ENCODE measurements around the gene EIF3K. TPM values are rescaled to one million over a fixed set of nuclear protein-coding genes. Genes with fewer than 3 reads are reported as not detected.
"Not testable (repeated sequence)": the region's sequence is repeated elsewhere in the genome, so short reads cannot be mapped to it uniquely, and the experiment has no call there.

Gene EIF3K
- total RNA-seq, 4 donors from 2014 or later, result 333 to 570 (median 446) TPM

DNA sequence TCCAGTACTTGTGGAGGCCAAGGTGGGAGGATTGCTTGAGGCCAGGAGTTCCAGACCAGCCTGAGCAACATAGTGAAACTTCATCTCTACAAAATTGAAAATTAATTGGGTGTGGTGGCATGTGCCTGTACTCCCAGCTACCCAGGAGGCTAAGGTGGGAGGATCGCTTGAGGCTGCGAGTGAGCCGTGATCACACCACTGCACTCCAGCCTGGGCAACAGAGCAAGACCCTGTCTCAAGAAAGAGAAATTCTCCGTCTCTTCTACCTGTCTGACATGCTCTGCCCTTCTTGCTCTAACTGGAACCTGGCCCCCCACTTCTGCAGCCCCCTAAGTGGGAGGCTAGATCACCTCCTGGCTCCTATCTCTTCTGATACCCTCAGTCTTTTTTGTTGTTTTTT is 7.4 kb downstream of the EIF3K start:
- Histone ChIP-seq H3K27me3 (no peaks in the 10 kb centered on the region), H3K9me3 (no peaks in the 10 kb centered on the region), H3K4me1 (no peaks in the 10 kb centered on the region), H3K4me3 (no peak overlapping the region), H3K27ac (replicated peaks in 1 of 4) (no peak overlapping the region), H3K36me3 (peaks cover 84 to 100% (median 98%) of the 10 kb centered on the region in 4 donors)
- no peak for DNase-seq (ENCODE audit: extremely low spot score)
- 95% methylated on average over 4 of the region's 4 CpGs for WGBS
- intact Hi-C loops (cut with DNase I), result loop anchor here (10.0 kb wide), 1 partner anchor 308 kb away; the partner anchor contains the start of genes MRPS12 and SARS2
- TF ChIP-seq POLR2AphosphoS5 (IDR thresholded peaks at IDR 0.05) (no peak), EP300 (IDR thresholded peaks at IDR 0.05) (no peak), POLR2A (IDR thresholded peaks at IDR 0.05; ENCODE audit: low read depth) (no peak)
- TF ChIP-seq, protein P1, sequence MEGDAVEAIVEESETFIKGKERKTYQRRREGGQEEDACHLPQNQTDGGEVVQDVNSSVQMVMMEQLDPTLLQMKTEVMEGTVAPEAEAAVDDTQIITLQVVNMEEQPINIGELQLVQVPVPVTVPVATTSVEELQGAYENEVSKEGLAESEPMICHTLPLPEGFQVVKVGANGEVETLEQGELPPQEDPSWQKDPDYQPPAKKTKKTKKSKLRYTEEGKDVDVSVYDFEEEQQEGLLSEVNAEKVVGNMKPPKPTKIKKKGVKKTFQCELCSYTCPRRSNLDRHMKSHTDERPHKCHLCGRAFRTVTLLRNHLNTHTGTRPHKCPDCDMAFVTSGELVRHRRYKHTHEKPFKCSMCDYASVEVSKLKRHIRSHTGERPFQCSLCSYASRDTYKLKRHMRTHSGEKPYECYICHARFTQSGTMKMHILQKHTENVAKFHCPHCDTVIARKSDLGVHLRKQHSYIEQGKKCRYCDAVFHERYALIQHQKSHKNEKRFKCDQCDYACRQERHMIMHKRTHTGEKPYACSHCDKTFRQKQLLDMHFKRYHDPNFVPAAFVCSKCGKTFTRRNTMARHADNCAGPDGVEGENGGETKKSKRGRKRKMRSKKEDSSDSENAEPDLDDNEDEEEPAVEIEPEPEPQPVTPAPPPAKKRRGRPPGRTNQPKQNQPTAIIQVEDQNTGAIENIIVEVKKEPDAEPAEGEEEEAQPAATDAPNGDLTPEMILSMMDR (IDR thresholded peaks at IDR 0.05), result no peak

DNA sequence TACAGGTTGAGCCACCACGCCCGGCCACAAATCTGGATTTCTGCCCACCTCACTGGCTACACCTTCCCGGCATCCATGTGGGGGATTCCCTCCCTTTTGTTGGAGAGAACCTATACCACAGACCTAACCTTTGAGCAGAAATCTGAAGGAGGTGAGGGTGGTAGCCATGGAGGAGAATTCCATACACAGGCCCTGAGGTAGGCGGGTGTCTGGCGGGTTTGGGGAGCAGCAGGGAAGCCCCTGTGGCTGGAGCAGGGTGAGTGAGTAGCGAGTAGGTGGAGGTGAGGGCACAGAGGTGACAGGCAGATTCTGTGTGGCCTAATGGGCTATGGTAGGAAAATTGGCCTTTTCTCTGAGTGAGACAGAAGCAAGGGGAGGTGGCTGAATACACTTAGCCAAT is 10.6 kb downstream of the EIF3K start:
- H3K4me1 ChIP-seq, result peaks cover under 1 to 9% (median 5%) of the 10 kb centered on the region in 4 donors
- TF ChIP-seq POLR2AphosphoS5 (IDR thresholded peaks at IDR 0.05) (no peak), POLR2A (IDR thresholded peaks at IDR 0.05; ENCODE audit: low read depth) (no peak), EP300 (IDR thresholded peaks at IDR 0.05) (no peak)
- TF ChIP-seq, protein P1 (IDR thresholded peaks at IDR 0.05), result no peak
- H3K36me3 ChIP-seq, result peaks cover 72 to 94% (median 91%) of the 10 kb centered on the region in 4 donors
- H3K27ac ChIP-seq (replicated peaks in 1 of 4), result no peak overlapping the region
- H3K9me3 ChIP-seq, result no peaks in the 10 kb centered on the region
- H3K4me3 ChIP-seq, result no peak overlapping the region
- 99% methylated on average over 6 of the region's 6 CpGs for WGBS
- H3K27me3 ChIP-seq, result no peaks in the 10 kb centered on the region
- no peak for DNase-seq (ENCODE audit: extremely low spot score)
- intact Hi-C loops (cut with DNase I), result loop anchor here (10.0 kb wide), 1 partner anchor 305 kb away; the partner anchor contains the start of genes MRPS12 and SARS2

DNA sequence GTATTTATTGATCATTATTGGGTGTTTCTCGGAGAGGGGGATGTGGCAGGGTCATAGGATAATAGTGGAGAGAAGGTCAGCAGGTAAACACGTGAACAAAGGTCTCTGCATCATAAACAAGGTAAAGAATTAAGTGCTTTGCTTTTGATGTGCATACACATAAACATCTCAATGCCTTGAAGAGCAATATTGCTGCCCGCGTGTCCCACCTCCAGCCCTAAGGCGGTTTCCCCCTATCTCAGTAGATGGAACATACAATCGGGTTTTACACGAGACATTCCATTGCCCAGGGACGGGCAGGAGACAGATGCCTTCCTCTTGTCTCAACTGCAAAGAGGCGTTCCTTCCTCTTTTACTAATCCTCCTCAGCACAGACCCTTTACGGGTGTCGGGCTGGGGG is 12.3 kb downstream of the EIF3K start:
- H3K36me3 ChIP-seq, result peaks cover 54 to 92% (median 88%) of the 10 kb centered on the region in 4 donors
- intact Hi-C loops (cut with DNase I), result loop anchor here (10.0 kb wide), 2 partner anchors 116 to 204 kb away; partner anchors contain the start of gene ECH1

DNA sequence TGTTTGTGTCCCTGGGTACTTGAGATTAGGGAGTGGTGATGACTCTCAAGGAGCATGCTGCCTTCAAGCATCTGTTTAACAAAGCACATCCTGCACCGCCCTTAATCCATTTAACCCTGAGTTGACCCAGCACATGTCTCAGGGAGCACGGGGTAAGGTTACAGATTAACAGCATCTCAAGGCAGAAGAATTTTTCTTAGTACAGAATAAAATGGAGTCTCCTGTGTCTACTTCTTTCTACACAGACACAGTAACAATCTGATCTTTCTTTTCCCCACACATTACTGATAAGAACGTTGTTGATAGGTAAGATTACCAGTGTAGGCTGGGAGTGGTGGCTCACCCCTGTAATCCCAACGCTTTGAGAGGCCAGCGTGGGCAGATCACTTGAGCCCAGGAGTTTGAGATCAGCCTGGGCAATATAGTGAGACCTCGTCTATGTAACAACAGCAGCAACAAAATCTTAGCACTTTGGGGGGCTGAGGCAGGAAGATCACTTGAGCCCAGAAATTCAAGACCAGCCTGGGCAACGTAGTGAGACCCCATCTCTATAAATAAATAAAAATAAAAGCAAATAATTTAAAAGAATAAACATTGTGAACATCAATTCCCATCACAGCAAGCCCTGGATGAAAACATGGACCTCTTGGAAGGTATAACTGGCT is 13.0 kb downstream of the EIF3K start:
- not testable (repeated sequence) for DNase-seq (ENCODE audit: extremely low spot score); H3K27me3 ChIP-seq; H3K27ac ChIP-seq (replicated peaks in 1 of 4); H3K9me3 ChIP-seq; H3K4me3 ChIP-seq
- Histone ChIP-seq H3K4me1 (peaks cover 14 to 26% (median 16%) of the 10 kb centered on the region in 4 donors), H3K36me3 (peaks cover 48 to 91% (median 88%) of the 10 kb centered on the region in 4 donors)
- intact Hi-C loops (cut with DNase I), result loop anchor here (10.0 kb wide), 2 partner anchors 117 to 203 kb away; partner anchors contain the start of gene ECH1
- 69% methylated on average over 7 of the region's 7 CpGs for WGBS

More for the DNA sequence above, 12.3 kb downstream of the EIF3K start:
- peaks cover 9 to 20% (median 13%) of the 10 kb centered on the region in 4 donors for H3K4me1 ChIP-seq
- H3K27ac ChIP-seq (replicated peaks in 1 of 4); DNase-seq (ENCODE audit: extremely low spot score); H3K4me3 ChIP-seq; H3K27me3 ChIP-seq; H3K9me3 ChIP-seq: not testable (repeated sequence)
- 73% methylated on average over 11 of the region's 11 CpGs for WGBS

DNA sequence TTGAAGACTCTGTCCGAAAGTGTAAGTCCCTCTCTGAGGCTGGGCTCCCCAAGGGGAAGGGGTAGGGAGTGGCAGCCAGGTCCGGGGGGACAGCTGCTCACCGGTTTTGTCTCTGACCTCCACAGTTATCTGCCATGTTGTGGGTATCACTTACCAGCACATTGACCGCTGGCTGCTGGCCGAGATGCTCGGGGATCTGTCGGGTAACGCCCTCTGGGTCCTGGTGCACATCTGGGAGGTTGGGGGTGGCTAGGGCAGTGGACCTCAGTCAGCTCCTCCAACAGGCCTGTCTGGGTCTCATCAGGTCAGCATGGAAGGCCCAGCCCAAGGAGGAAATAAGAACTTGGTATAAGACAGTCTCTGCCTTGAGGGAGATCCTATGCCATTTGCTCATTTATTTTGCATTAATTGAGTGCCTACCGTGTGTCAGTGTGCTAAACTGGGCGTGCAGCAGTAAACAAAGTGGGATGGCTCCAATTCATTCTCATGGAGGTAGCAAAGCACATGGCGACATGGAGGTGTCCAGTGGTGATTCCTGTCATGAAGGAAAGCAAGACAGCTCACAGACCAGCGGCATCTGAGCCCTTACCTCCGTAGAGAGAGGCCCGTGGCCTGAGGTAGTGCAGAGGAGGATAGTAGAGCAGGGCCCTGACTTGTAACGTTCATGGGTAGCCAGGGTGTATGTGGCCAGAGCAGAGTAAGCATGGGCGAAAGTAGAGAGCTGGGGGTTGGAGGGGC is 13.7 kb downstream of the EIF3K start:
- intact Hi-C loops (cut with DNase I), result loop anchor here (10.0 kb wide), 2 partner anchors 118 to 202 kb away; partner anchors contain the start of gene ECH1
- DNase-seq (ENCODE audit: extremely low spot score), result no peak
- H3K9me3 ChIP-seq, result no peaks in the 10 kb centered on the region
- H3K27me3 ChIP-seq, result no peaks in the 10 kb centered on the region
- H3K4me3 ChIP-seq, result no peak overlapping the region
- no peak overlapping the region for H3K27ac ChIP-seq (replicated peaks in 1 of 4)
- H3K4me1 ChIP-seq, result peaks cover 14 to 32% (median 23%) of the 10 kb centered on the region in 4 donors
- WGBS, result 88% methylated on average over 15 of the region's 16 CpGs
- TF ChIP-seq, protein P1 (IDR thresholded peaks at IDR 0.05), result no peak
- no peak for TF ChIP-seq POLR2AphosphoS5 (IDR thresholded peaks at IDR 0.05)
- TF ChIP-seq EP300 (IDR thresholded peaks at IDR 0.05), result no peak
- TF ChIP-seq POLR2A (IDR thresholded peaks at IDR 0.05; ENCODE audit: low read depth), result no peak
- peaks cover 41 to 86% (median 82%) of the 10 kb centered on the region in 4 donors for H3K36me3 ChIP-seq

All from esophagus muscularis mucosa (tissue), 4 donors.